H1 (cell line): ENCODE data around the gene CD44. TPM values are rescaled to one million over a fixed set of nuclear protein-coding genes. Genes with fewer than 3 reads are reported as not detected.

ENCODE experiments used
- HDAC6 ChIP-seq: IDR thresholded peaks from one replicate; pipeline ENCODE4 v1.7.1; 2012; ENCODE audit warnings: low read depth, mild to moderate bottlenecking, inconsistent platforms, low read length, moderate library complexity
- KDM1A ChIP-seq: fragments of 200-600, 300-600 bp; sonication (generic); IDR thresholded peaks from 2 replicates; pipeline ENCODE4 v1.7.1; 2016; ENCODE audit warnings: mild to moderate bottlenecking, low read length, borderline replicate concordance
- polyA plus RNA-seq, 7 experiments: library from polyadenylated mRNA; depleted of rRNA in 3 of 7; stranded (reverse) in 5 of 7; unstranded in 2 of 7; fragments of >200 nt in 5 of 7; fragments of 200-250 nt in 2 of 7; gene quantifications; 1 replicate in 5 of 7; 2 replicates in 1 of 7; 4 replicates in 1 of 7; pipeline versions ENCODE4 v1.2.1 to v1.2.3, GENCODE V29; 2011 to 2013; ENCODE audit warnings: missing spikeins in 2 of 7, mixed read lengths in 2 of 7
- total RNA-seq: library from RNA; stranded (reverse); fragmentation: NEBNext Ultra II Directional; extraction: Animal tissue kit (Norgen Biotek cat#: 25700); gene quantifications from 2 replicates; pipeline ENCODE4 v1.2.1, GENCODE V29; 2021

CD44 gene
- total and polyA plus RNA-seq, 2 of the 8 experiments (the other 6 are each of a cell fraction or from before 2014, with no cell fraction given) = 11.8 to 13.7 TPM

DNA sequence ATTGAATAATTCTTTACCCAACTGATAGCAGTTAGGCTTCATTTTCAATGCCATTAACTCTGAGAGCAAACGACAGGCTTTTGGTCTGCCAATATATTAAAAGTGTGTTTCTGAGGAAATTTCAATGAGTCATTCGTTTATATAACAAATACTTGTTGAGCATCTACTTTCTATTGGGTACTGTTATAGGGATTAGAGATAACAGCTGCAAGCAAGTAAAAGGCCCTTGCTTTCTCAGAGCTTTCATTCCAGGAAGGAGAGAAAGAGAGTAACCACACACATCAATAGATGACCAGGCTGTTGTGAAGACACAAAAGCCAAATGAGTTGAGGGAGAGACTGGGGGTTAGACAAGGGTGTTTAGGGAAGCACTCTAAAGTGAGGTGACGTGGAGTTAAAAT lies 35.7 kb downstream of the CD44 start (continued):
- TF ChIP-seq KDM1A (no peak), HDAC6 (no peak)
- TF ChIP-seq, all 59 proteins: peak for 0
